ENCODE measurements around the gene RBM4.
A peak's percentile ranks its signal among the peaks of the same experiment; 100 is the strongest.

Gene RBM4

GRCh38 chr11:66691311-66691980, 52.9 kb downstream of the RBM4 start:
- no peak for DNase-seq

- no peak for DNase-seq
Measured at GRCh38 chr11:66692446-66692845, 53.9 kb downstream of the RBM4 start.

- DNase-seq = no peak
Measured at GRCh38 chr11:66692871-66693331, 54.4 kb downstream of the RBM4 start.

GRCh38 chr11:66693356-66694055, 55.0 kb downstream of the RBM4 start:
- no peak for DNase-seq

- no peak for DNase-seq
Measured at GRCh38 chr11:66694056-66694410, 55.5 kb downstream of the RBM4 start.

GRCh38 chr11:66694732-66695207, 56.3 kb downstream of the RBM4 start:
- peak; percentile 49 to 82 (median 77) for DNase-seq

Data from stimulated activated naive CD4-positive, alpha-beta T cell (primary cell).